GM19328 (cell line): ENCODE results near the gene ATAD3C.
"Not testable (repeated sequence)": the region's sequence is repeated elsewhere in the genome, so short reads cannot be mapped to it uniquely, and the experiment has no call there.

Experiments
- ATAC-seq: cut with Tn5 transposase; IDR thresholded peaks from one replicate; pipeline ENCODE4 v1.9.1; 2021; ENCODE audit warnings: mild to moderate bottlenecking, moderate library complexity; ENCODE audit not compliant: unreplicated experiment

Gene ATAD3C

DNA sequence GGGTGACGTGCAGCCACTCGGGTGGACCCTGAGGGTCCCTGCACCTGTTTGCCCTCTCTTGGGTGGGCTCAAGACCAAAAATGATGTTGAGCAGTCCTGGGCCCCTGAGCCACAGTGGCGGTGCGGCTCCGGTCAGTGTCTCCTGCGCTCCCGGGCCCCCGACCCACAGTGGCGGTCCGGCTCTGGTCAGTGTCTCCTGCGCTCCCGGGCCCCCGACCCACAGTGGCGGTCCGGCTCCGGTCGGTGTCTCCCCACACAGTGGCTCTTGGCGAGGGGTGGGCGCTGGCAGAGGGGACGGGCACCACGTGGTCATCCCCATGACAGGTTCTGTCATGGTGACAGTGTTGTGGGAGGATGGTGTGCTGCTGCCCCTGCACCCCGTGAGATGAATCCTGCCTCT, 44.8 kb downstream of the ATAD3C start:
- not testable (repeated sequence) for ATAC-seq

DNA sequence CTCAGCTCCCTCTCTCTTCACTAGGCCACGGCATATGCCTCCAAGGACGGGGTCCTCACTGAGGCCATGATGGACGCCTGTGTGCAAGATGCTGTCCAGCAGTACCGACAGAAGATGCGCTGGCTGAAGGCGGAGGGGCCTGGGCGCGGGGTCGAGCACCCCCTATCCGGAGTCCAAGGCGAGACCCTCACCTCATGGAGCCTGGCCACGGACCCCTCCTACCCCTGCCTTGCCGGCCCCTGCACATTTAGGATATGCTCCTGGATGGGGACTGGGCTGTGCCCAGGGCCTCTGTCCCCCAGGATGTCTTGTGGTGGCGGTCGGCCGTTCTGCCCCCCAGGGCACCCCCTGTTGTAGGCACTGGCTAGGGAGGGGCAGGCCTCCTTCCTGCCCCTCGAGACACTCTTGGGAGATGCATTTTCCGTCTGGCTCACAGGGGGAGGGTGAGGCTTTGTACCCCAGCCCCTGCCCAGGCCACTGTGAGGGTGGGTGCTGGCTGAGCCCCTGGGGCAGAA, 46.0 kb downstream of the ATAD3C start:
- ATAC-seq = not testable (repeated sequence)

DNA sequence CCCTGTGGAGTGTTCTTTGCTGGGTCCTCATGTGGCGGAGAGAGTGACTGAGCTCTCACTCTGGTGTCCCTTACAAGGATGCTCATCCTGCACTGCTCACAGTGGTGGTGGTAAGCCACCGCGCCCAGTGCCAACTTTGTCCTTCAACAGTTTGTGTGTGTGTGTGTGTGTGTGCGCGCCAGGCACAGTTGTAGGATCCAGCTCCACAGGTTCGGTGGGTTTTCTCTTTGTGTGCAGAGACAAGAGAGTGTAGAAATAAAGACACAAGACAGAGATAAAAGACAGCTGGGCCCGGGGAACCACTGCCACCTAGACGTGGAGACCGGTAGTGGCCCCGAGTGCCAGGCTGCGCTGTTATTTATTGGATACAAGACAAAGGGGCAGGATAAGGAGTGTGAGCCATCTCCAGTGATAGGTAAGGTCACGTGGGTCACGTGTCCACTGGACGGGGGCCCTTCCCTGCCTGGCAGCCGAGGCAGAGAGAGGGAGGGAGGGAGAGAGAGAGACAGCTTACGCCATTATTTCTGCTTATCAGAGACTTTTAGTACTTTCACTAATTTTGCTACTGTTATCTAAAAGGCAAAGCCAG, 55.4 kb downstream of the ATAD3C start:
- ATAC-seq = not testable (repeated sequence)

DNA sequence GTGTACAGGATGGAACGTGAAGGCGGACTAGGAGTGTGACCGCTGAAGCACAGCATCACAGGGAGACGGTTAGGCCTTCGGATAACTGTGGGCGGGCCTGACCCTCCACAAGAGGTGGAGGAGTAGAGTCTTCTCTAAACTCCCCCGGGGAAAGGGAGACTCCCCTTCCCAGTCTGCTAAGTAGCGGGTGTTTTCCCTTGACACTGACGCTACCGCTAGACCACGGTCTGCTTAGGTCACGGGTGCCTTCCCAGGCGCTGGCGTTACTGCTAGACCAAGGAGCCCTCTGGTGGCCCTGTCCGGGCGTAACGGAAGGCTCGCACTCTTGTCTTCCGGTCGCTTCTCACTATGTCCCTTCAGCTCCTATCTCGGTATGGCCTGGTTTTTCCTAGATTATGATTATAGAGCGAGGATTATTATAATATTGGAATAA, 55.9 kb downstream of the ATAD3C start:
- ATAC-seq = not testable (repeated sequence)

DNA sequence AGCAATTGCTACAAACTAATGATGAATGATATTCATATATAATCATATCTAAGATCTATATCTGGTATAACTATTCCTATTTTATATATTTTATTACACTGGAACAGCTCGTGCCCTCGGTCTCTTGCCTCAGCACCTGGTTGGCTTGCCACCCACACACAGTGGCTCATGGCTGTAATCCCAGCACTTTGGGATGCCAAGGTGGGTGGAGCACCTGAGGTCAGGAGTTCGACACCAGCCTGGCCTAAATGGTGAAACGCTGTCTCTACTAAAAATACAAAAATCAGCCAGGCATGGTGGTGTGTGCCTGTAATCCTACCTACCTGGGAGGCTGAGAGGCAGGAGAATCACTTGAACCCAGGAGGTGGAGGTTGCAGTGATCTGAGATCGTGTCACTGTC, 56.3 kb downstream of the ATAD3C start:
- not testable (repeated sequence) for ATAC-seq

- ATAC-seq = no peak
Measured at GRCh38 chr1:1507305-1507704, 57.8 kb downstream of the ATAD3C start.

DNA sequence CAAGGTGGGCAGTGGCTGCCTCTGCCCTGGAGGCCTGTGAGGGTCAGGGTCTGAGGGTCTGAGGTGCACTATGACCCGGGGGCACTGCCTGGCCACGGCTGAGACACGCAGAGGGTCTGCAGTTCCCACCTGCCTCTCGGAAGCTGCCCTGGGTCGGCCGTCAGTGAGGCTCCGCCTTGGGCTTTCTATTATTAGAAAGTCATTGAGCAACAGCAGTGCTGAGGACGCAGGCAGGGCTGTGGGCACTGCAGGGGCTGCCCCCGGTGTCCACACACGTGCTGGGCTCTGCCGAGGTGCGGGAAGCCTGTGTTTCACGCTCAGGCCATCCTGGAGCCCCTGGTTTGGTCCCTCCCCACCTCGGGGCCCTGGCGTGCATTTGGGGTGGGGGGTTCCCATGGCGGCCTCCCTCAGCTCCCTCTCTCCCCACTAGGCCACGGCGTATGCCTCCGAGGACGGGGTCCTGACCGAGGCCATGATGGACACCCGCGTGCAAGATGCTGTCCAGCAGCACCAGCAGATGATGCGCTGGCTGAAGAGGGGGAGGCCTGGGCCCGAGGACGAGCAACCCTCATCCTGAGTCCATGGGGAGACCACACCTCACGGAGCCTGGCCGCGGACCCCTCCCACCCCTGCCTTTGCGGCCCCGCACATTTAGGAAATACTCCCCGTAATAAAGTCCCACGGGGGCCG, 59.4 kb downstream of the ATAD3C start:
- ATAC-seq = not testable (repeated sequence)

GRCh38 chr1:1509465-1509850, 60.0 kb downstream of the ATAD3C start:
- ATAC-seq = not testable (repeated sequence)

DNA sequence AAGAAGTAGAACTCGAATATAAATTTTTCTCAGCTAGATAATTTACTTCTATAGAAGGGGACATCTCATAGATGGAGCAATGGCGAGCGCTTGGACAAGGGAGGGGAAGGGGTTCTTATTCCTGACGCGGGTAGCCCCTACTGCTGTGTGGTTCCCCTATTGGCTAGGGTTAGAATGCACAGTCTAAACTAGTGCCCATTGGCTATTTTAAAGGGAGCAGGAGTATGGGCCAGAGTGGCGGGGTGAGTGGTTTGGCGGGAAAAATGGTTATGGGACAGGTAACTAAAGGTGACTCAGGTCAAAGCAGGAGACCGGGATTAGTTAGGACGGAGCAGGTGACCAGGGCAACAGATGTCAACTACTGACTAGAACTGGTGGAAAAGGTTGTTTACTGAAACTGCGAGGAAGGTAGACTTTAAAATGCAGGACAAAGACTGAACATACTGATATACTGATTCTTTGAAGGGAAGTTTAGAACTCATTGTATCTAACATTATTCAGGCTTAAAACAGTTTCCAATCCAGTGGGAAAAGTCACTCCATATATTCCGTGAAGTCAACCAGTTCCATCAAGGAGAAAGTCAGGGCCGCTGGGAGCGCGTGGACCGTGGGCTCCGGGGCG, 61.5 kb downstream of the ATAD3C start:
- no peak for ATAC-seq

- peak; percentile 80 for ATAC-seq
Measured at GRCh38 chr1:1511533-1512285, 62.2 kb downstream of the ATAD3C start, which contains the start of gene ATAD3A. TSS of gene ATAD3A (plus strand) at chr1:1512162. CDS start at chr1:1512269, 107 bp downstream.

GRCh38 chr1:1512425-1512824, 62.9 kb downstream of the ATAD3C start:
- not testable (repeated sequence) for ATAC-seq

DNA sequence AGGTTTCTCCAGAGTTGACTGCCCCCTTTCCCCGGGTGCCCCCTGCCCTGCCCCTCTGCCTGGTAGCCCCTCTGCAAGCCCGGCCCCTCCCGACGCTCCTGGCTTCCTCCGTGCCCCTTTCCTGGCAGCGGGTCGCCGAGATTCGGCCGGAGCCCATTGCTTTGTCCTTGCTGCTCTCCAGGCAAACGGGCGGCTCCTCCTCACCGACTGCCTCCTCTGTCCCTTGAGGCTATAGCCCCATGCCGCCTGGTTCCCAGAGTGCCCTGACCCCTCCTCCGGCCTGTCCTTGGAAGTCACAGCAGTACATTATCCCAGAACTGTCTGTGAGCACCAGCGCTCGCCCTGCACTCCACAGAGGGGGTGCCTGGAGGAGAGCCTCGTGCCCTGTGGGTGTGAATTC, 64.2 kb downstream of the ATAD3C start:
- ATAC-seq = not testable (repeated sequence)

- not testable (repeated sequence) for ATAC-seq
Measured at GRCh38 chr1:1514376-1514775, 64.9 kb downstream of the ATAD3C start.

DNA sequence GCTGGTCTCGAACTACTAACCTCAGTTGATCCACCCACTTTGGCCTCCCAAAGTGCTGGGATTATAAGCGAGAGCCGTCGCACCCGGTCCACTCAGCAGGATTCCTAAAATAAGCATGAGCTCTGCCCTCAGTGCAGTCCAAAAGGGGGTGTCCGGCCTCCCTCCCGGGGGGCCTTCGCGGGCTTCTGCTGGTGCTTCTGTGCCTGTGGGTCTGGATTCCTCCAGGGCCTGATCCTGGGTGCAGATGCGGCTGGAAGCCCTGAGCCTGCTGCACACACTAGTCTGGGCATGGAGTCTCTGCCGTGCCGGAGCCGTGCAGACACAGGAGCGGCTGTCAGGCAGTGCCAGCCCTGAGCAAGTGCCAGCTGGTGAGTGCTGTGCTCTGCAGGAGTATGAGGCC, 67.4 kb downstream of the ATAD3C start:
- ATAC-seq = not testable (repeated sequence)

DNA sequence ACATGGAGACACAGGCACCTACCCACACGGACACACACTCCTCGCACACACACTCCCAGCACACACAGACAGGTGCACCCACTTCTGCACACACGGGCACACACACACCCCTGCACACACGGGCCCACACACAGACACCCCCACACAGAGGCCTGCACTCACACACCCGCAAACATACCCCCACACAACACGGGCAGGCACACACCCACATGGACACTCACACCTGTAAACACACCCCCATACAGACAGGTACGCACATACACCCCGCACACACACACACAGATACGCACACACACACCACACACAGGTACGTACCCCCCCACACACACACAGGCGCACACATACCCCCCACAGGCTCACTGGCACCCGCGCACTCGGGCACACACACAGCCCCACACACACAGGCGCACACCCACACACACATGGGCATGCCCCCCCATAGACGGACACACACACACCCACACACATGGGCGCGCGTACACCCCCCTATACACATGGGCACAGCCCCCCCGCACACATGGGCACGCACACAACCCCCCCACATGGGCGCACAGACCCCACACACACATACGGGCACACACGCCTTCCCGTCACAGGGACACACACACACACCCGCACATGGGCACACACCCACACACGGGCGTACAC, 68.6 kb downstream of the ATAD3C start:
- ATAC-seq = no peak

GRCh38 chr1:1518621-1519007, 69.1 kb downstream of the ATAD3C start:
- ATAC-seq = not testable (repeated sequence)
